ENCODE measurements around the gene DDX23. TPM values are rescaled to one million over a fixed set of nuclear protein-coding genes. Genes with fewer than 3 reads are reported as not detected.
"Not testable (repeated sequence)": the region's sequence is repeated elsewhere in the genome, so short reads cannot be mapped to it uniquely, and the experiment has no call there.

The DDX23 gene
- 153 and 167 TPM in 2 replicates for total RNA-seq (2014; rRNA removed; shearing (Covaris generic))

- Histone ChIP-seq H3K4me1 (peaks cover 8% of the 10 kb centered on the region; the same call in 1 of the 2 replicates), H3K36me3 (peaks cover 10% of the 10 kb centered on the region), H3K4me3 (peak within 1 kb of the TSS; percentile 88), H3K9me3 (replicated peaks) (no peaks in the 10 kb centered on the region), H3K27me3 (no peaks in the 10 kb centered on the region; the same call in 1 of the 2 replicates), H3K27ac (peak within 1 kb of the TSS; percentile 98)
- DNase-seq = peak; percentile 97 to 99
Measured at GRCh38 chr12:48851883-48852733, at the start of gene DDX23. DDX23 (minus strand) TSS chr12:48852163; CDS start chr12:48845782, 6,381 bp downstream.

- DNase-seq = no peak
Measured at GRCh38 chr12:48901278-48901677, 49.3 kb upstream of the DDX23 start.

GRCh38 chr12:48899651-48900050 lies 47.7 kb upstream of the DDX23 start:
- H3K27me3 ChIP-seq = peaks cover 5% of the 10 kb centered on the region
- H3K4me1 ChIP-seq = peaks cover 3% of the 10 kb centered on the region; the same call in 1 of the 2 replicates
- no peaks in the 10 kb centered on the region for H3K36me3 ChIP-seq
- no peaks in the 10 kb centered on the region for H3K9me3 ChIP-seq (replicated peaks)
- DNase-seq = no peak
- no peak overlapping the region for H3K4me3 ChIP-seq
- H3K27ac ChIP-seq = no peak overlapping the region

More at GRCh38 chr12:48901278-48901677, 49.3 kb upstream of the DDX23 start:
- no peaks in the 10 kb centered on the region for H3K9me3 ChIP-seq (replicated peaks)
- H3K4me3 ChIP-seq = no peak overlapping the region
- no peaks in the 10 kb centered on the region for H3K36me3 ChIP-seq
- H3K27me3 ChIP-seq = peaks cover 9% of the 10 kb centered on the region
- peaks cover 5% of the 10 kb centered on the region; the same call in 1 of the 2 replicates for H3K4me1 ChIP-seq
- no peak overlapping the region for H3K27ac ChIP-seq

- no peaks in the 10 kb centered on the region for H3K4me1 ChIP-seq
- no peaks in the 10 kb centered on the region for H3K36me3 ChIP-seq
- H3K27me3 ChIP-seq = peaks cover 14% of the 10 kb centered on the region
- H3K4me3 ChIP-seq = no peak overlapping the region
- H3K27ac ChIP-seq = no peak overlapping the region
- H3K9me3 ChIP-seq (replicated peaks) = no peaks in the 10 kb centered on the region
- DNase-seq = no peak
Measured at GRCh38 chr12:48894271-48894670, 42.3 kb upstream of the DDX23 start.

GRCh38 chr12:48890657-48891418 lies 38.9 kb upstream of the DDX23 start:
- peak; percentile 78 to 88 for DNase-seq
- Histone ChIP-seq H3K4me3 (no peak overlapping the region), H3K27ac (no peak overlapping the region), H3K4me1 (no peaks in the 10 kb centered on the region), H3K27me3 (peaks cover 12% of the 10 kb centered on the region), H3K36me3 (no peaks in the 10 kb centered on the region), H3K9me3 (replicated peaks) (no peaks in the 10 kb centered on the region)

- Histone ChIP-seq H3K27me3 (peaks cover 12% of the 10 kb centered on the region), H3K27ac (no peak overlapping the region), H3K4me1 (no peaks in the 10 kb centered on the region), H3K36me3 (no peaks in the 10 kb centered on the region), H3K9me3 (replicated peaks) (no peaks in the 10 kb centered on the region), H3K4me3 (no peak overlapping the region)
- DNase-seq = no peak
Measured at GRCh38 chr12:48889679-48890078, 37.7 kb upstream of the DDX23 start.

- Histone ChIP-seq H3K9me3 (replicated peaks) (no peaks in the 10 kb centered on the region), H3K4me1 (peaks cover 21% of the 10 kb centered on the region), H3K4me3 (no peak overlapping the region), H3K27me3 (peaks cover 3% of the 10 kb centered on the region; the same call in 1 of the 2 replicates), H3K27ac (no peak overlapping the region), H3K36me3 (no peaks in the 10 kb centered on the region)
- DNase-seq = peak; percentile 53 to 72
Measured at GRCh38 chr12:48883305-48884161, 31.6 kb upstream of the DDX23 start.

GRCh38 chr12:48882972-48883304 lies 31.0 kb upstream of the DDX23 start:
- Histone ChIP-seq H3K4me1 (peaks cover 21% of the 10 kb centered on the region), H3K4me3 (no peak overlapping the region), H3K36me3 (no peaks in the 10 kb centered on the region), H3K27ac (no peak overlapping the region), H3K9me3 (replicated peaks) (no peaks in the 10 kb centered on the region), H3K27me3 (no peaks in the 10 kb centered on the region)
- DNase-seq = no peak

- no peak overlapping the region for H3K27ac ChIP-seq
Measured at GRCh38 chr12:48882315-48882687, 30.3 kb upstream of the DDX23 start.

GRCh38 chr12:48881686-48882314 lies 29.8 kb upstream of the DDX23 start:
- Histone ChIP-seq H3K27me3 (no peaks in the 10 kb centered on the region), H3K27ac (no peak overlapping the region), H3K9me3 (replicated peaks) (no peaks in the 10 kb centered on the region), H3K36me3 (no peaks in the 10 kb centered on the region), H3K4me3 (peak overlapping the region; percentile 31), H3K4me1 (peaks cover 21% of the 10 kb centered on the region)
- no peak for DNase-seq

More at GRCh38 chr12:48882315-48882687, 30.3 kb upstream of the DDX23 start:
- Histone ChIP-seq H3K27me3 (no peaks in the 10 kb centered on the region), H3K4me3 (peak overlapping the region; percentile 31), H3K4me1 (peaks cover 21% of the 10 kb centered on the region), H3K36me3 (no peaks in the 10 kb centered on the region), H3K9me3 (replicated peaks) (no peaks in the 10 kb centered on the region)
- peak; percentile 16 to 46 for DNase-seq

- Histone ChIP-seq H3K4me1 (peaks cover 21% of the 10 kb centered on the region), H3K36me3 (no peaks in the 10 kb centered on the region), H3K9me3 (replicated peaks) (no peaks in the 10 kb centered on the region), H3K4me3 (no peak overlapping the region), H3K27ac (no peak overlapping the region), H3K27me3 (no peaks in the 10 kb centered on the region; the same call in 1 of the 2 replicates)
- DNase-seq = no peak
Measured at GRCh38 chr12:48880647-48881046, 28.7 kb upstream of the DDX23 start.

GRCh38 chr12:48878548-48878947 lies 26.6 kb upstream of the DDX23 start:
- H3K9me3 ChIP-seq (replicated peaks) = no peaks in the 10 kb centered on the region
- no peak for DNase-seq
- peaks cover 17% of the 10 kb centered on the region for H3K4me1 ChIP-seq

GRCh38 chr12:48875944-48876515 lies 24.1 kb upstream of the DDX23 start:
- Histone ChIP-seq H3K27me3 (peaks cover 31% of the 10 kb centered on the region), H3K36me3 (no peaks in the 10 kb centered on the region)

More at GRCh38 chr12:48878548-48878947, 26.6 kb upstream of the DDX23 start:
- Histone ChIP-seq H3K36me3 (no peaks in the 10 kb centered on the region), H3K4me3 (no peak overlapping the region), H3K27me3 (peaks cover 9% of the 10 kb centered on the region), H3K27ac (no peak overlapping the region)

GRCh38 chr12:48873534-48873933 lies 21.6 kb upstream of the DDX23 start:
- not testable (repeated sequence) for H3K4me3 ChIP-seq; H3K4me1 ChIP-seq; DNase-seq; H3K36me3 ChIP-seq; H3K9me3 ChIP-seq (replicated peaks); H3K27ac ChIP-seq
- H3K27me3 ChIP-seq = peaks cover 34% of the 10 kb centered on the region

More at GRCh38 chr12:48875944-48876515, 24.1 kb upstream of the DDX23 start:
- no peak overlapping the region for H3K27ac ChIP-seq
- H3K4me3 ChIP-seq = no peak overlapping the region
- DNase-seq = no peak
- no peaks in the 10 kb centered on the region for H3K4me1 ChIP-seq
- no peaks in the 10 kb centered on the region for H3K9me3 ChIP-seq (replicated peaks)
